NCI-H1436 treated with DMSO at 0.1 percent for 48 hours (cell line): ENCODE data around the gene GARNL3.
A peak's percentile ranks its signal among the peaks of the same experiment; 100 is the strongest.

Experiments
- DNase-seq: peaks from one replicate; lab custom pipeline; 2025; lab: John Stamatoyannopoulos, UW

GARNL3 gene

GRCh38 chr9:127349483-127350113 lies 85.0 kb downstream of the GARNL3 start:
- no peak for DNase-seq

GRCh38 chr9:127351182-127352166 lies 86.9 kb downstream of the GARNL3 start:
- DNase-seq: peak; percentile 27

GRCh38 chr9:127353882-127354281 lies 89.3 kb downstream of the GARNL3 start:
- DNase-seq: no peak

- no peak for DNase-seq
These were observed 92.3 kb downstream of the GARNL3 start for GRCh38 chr9:127356906-127357305.

- DNase-seq: no peak
These were observed 93.5 kb downstream of the GARNL3 start for GRCh38 chr9:127358023-127358535.

- no peak for DNase-seq
These were observed 94.2 kb downstream of the GARNL3 start for GRCh38 chr9:127358770-127359169.

- DNase-seq: no peak
These were observed 95.7 kb downstream of the GARNL3 start for GRCh38 chr9:127360250-127360649.

GRCh38 chr9:127360829-127361228 lies 96.3 kb downstream of the GARNL3 start:
- DNase-seq: no peak

- DNase-seq: no peak
These were observed 97.0 kb downstream of the GARNL3 start for GRCh38 chr9:127361561-127361960.

- no peak for DNase-seq
These were observed 98.3 kb downstream of the GARNL3 start for GRCh38 chr9:127362829-127363228.

GRCh38 chr9:127365461-127365860 lies 100.9 kb downstream of the GARNL3 start:
- DNase-seq: no peak

- DNase-seq: no peak
These were observed 102.0 kb downstream of the GARNL3 start for GRCh38 chr9:127366594-127366993.

- DNase-seq: no peak
These were observed 104.4 kb downstream of the GARNL3 start for GRCh38 chr9:127368852-127369402.

- DNase-seq: no peak
These were observed 104.9 kb downstream of the GARNL3 start for GRCh38 chr9:127369428-127369827.

GRCh38 chr9:127370147-127370579 lies 105.6 kb downstream of the GARNL3 start:
- no peak for DNase-seq

- DNase-seq: no peak
These were observed 106.4 kb downstream of the GARNL3 start for GRCh38 chr9:127370672-127371648.

- DNase-seq: no peak
These were observed 115.9 kb downstream of the GARNL3 start for GRCh38 chr9:127380479-127380878.

GRCh38 chr9:127382541-127382940 lies 118.0 kb downstream of the GARNL3 start:
- no peak for DNase-seq

GRCh38 chr9:127384016-127384730 lies 119.6 kb downstream of the GARNL3 start:
- DNase-seq: no peak

GRCh38 chr9:127384901-127385300 lies 120.3 kb downstream of the GARNL3 start:
- DNase-seq: no peak

GRCh38 chr9:127386249-127386648 lies 121.7 kb downstream of the GARNL3 start:
- DNase-seq: no peak
